ENCODE measurements around the gene MTX1. TPM values are rescaled to one million over a fixed set of nuclear protein-coding genes. Genes with fewer than 3 reads are reported as not detected.
"Not testable (repeated sequence)": the region's sequence is repeated elsewhere in the genome, so short reads cannot be mapped to it uniquely, and the experiment has no call there.

The MTX1 gene
- 19.7 TPM for total RNA-seq
- polyA plus RNA-seq (ENCODE audit: insufficient read depth in 1 of 8, insufficient read length in 8 of 8, low replicate concordance in 1 of 8), result 10 to 100 TPM; 19.6 to 24.5 (median 21.8) TPM
- long read RNA-seq, donor 1, result 0 reads
- long read RNA-seq, donor 2, result 0 reads
- long read RNA-seq, donor 3, transcript MTX1-202 (8 exons, 1,632 nt), result major isoform, 10 of 11 reads
- long read RNA-seq, donor 3, partial matches to known transcripts, result 0 of 11 reads
- long read RNA-seq, donor 3, other reads (novel, unspliced or antisense), result 0 of 11 reads
- long read RNA-seq, donor 4, partial matches to known transcripts, result 0 of 5 reads
- long read RNA-seq, donor 4, other reads (novel, unspliced or antisense), result 0 of 5 reads
- long read RNA-seq, donor 5, transcript MTX1-202 (8 exons, 1,632 nt), result major isoform, 20 of 21 reads
- long read RNA-seq, donor 5, partial matches to known transcripts, result 0 of 21 reads
- long read RNA-seq, donor 5, other reads (novel, unspliced or antisense), result 0 of 21 reads
- long read RNA-seq, donor 6, transcript MTX1-202 (8 exons, 1,632 nt), result major isoform, 14 of 21 reads
- long read RNA-seq, donor 6, partial matches to known transcripts, result 7 of 21 reads
- long read RNA-seq, donor 6, other reads (novel, unspliced or antisense), result 0 of 21 reads
- long read RNA-seq, donor 7, transcript MTX1-202 (8 exons, 1,632 nt), result major isoform, 10 of 10 reads
- long read RNA-seq, donor 7, partial matches to known transcripts, result 0 of 10 reads
- long read RNA-seq, donor 7, other reads (novel, unspliced or antisense), result 0 of 10 reads
- long read RNA-seq, donor 8, partial matches to known transcripts, result 0 of 4 reads
- long read RNA-seq, donor 8, other reads (novel, unspliced or antisense), result 0 of 4 reads
- long read RNA-seq, donor 9, transcript MTX1-202 (8 exons, 1,632 nt), result major isoform, 9 of 9 reads
- long read RNA-seq, donor 9, partial matches to known transcripts, result 0 of 9 reads
- long read RNA-seq, donor 9, other reads (novel, unspliced or antisense), result 0 of 9 reads
- long read RNA-seq, donor 10, transcript MTX1-202 (8 exons, 1,632 nt), result major isoform, 7 of 7 reads
- long read RNA-seq, donor 10, partial matches to known transcripts, result 0 of 7 reads
- long read RNA-seq, donor 10, other reads (novel, unspliced or antisense), result 0 of 7 reads
- long read RNA-seq, donor 11, transcript MTX1-202 (8 exons, 1,632 nt), result major isoform, 5 of 5 reads
- long read RNA-seq, donor 11, partial matches to known transcripts, result 0 of 5 reads
- long read RNA-seq, donor 11, other reads (novel, unspliced or antisense), result 0 of 5 reads

- peak within 1 kb of the TSS; percentile 100 for H3K27ac ChIP-seq (ENCODE audit: low read length)
- 0% methylated on average over 64 of the region's 64 CpGs for WGBS (ENCODE audit: insufficient coverage)
- peaks cover 31% of the 10 kb centered on the region for H3K4me1 ChIP-seq (ENCODE audit: control insufficient read depth, insufficient read depth, low read length)
- H3K4me3 ChIP-seq (ENCODE audit: low read length), result peak within 1 kb of the TSS; percentile 88
- no peaks in the 10 kb centered on the region for H3K27me3 ChIP-seq (ENCODE audit: control insufficient read depth, insufficient read depth, low read length)
- peak; percentile 98 for DNase-seq
- peaks cover 23% of the 10 kb centered on the region for H3K36me3 ChIP-seq (ENCODE audit: control insufficient read depth, insufficient read depth, low read length)
- H3K9me3 ChIP-seq (replicated peaks; ENCODE audit: control insufficient read depth, low read depth, low read length), result no peaks in the 10 kb centered on the region
These were observed at the start of gene MTX1 for GRCh38 chr1:155208541-155209311. TSS of gene MTX1 (plus strand) at chr1:155208695. CDS start at chr1:155208805, 110 bp downstream.

GRCh38 chr1:155158991-155159390 lies 49.5 kb upstream of the MTX1 start:
- Histone ChIP-seq H3K36me3 (ENCODE audit: control insufficient read depth, insufficient read depth, low read length) (no peaks in the 10 kb centered on the region), H3K27me3 (ENCODE audit: control insufficient read depth, insufficient read depth, low read length) (no peaks in the 10 kb centered on the region), H3K4me1 (ENCODE audit: control insufficient read depth, insufficient read depth, low read length) (no peaks in the 10 kb centered on the region), H3K27ac (ENCODE audit: low read length) (no peak overlapping the region), H3K4me3 (ENCODE audit: low read length) (no peak overlapping the region), H3K9me3 (replicated peaks; ENCODE audit: control insufficient read depth, low read depth, low read length) (no peaks in the 10 kb centered on the region)
- DNase-seq, result no peak
- WGBS (ENCODE audit: insufficient coverage), result 75% methylated on average over 1 of the region's 1 CpG

DNA sequence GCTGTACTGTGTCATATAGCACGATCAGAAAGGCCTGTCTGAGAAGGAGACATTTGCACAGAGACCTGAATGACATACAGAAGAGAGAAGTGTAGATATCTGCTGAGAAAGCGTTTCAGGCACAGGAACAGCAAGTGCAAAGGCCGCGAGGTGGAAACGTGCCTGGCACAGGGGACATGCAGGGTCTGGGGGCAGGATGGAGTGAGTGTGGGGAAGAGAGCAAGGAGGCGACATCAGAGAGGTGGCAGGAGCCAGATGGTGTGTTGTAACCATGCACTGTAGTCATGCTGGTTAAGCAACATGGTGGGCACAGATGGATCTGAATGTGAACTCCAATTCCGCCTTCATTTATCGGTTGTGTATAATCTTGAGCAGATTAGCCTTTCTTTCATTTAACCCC lies 48.4 kb upstream of the MTX1 start:
- Histone ChIP-seq H3K27me3 (ENCODE audit: control insufficient read depth, insufficient read depth, low read length) (no peaks in the 10 kb centered on the region), H3K4me3 (ENCODE audit: low read length) (no peak overlapping the region), H3K9me3 (replicated peaks; ENCODE audit: control insufficient read depth, low read depth, low read length) (no peaks in the 10 kb centered on the region), H3K36me3 (ENCODE audit: control insufficient read depth, insufficient read depth, low read length) (no peaks in the 10 kb centered on the region), H3K27ac (ENCODE audit: low read length) (no peak overlapping the region), H3K4me1 (ENCODE audit: control insufficient read depth, insufficient read depth, low read length) (no peaks in the 10 kb centered on the region)
- 67% methylated on average over 6 of the region's 8 CpGs for WGBS (ENCODE audit: insufficient coverage)
- no peak for DNase-seq

- H3K4me1 ChIP-seq (ENCODE audit: control insufficient read depth, insufficient read depth, low read length), result peaks cover 18% of the 10 kb centered on the region
- not testable (repeated sequence) for H3K4me3 ChIP-seq (ENCODE audit: low read length); H3K9me3 ChIP-seq (replicated peaks; ENCODE audit: control insufficient read depth, low read depth, low read length); H3K36me3 ChIP-seq (ENCODE audit: control insufficient read depth, insufficient read depth, low read length); DNase-seq; H3K27ac ChIP-seq (ENCODE audit: low read length); H3K27me3 ChIP-seq (ENCODE audit: control insufficient read depth, insufficient read depth, low read length)
- 90% methylated on average over 3 of the region's 6 CpGs for WGBS (ENCODE audit: insufficient coverage)
These were observed 45.9 kb upstream of the MTX1 start for GRCh38 chr1:155162631-155163030.

GRCh38 chr1:155163785-155164184 lies 44.7 kb upstream of the MTX1 start:
- not testable (repeated sequence) for DNase-seq; H3K27ac ChIP-seq (ENCODE audit: low read length); H3K4me3 ChIP-seq (ENCODE audit: low read length); H3K27me3 ChIP-seq (ENCODE audit: control insufficient read depth, insufficient read depth, low read length); H3K36me3 ChIP-seq (ENCODE audit: control insufficient read depth, insufficient read depth, low read length); H3K9me3 ChIP-seq (replicated peaks; ENCODE audit: control insufficient read depth, low read depth, low read length)
- H3K4me1 ChIP-seq (ENCODE audit: control insufficient read depth, insufficient read depth, low read length), result peaks cover 23% of the 10 kb centered on the region
- no CpG with 5 or more reads among the region's 4 CpGs for WGBS (ENCODE audit: insufficient coverage)

GRCh38 chr1:155164625-155165024 lies 43.9 kb upstream of the MTX1 start:
- H3K27ac ChIP-seq (ENCODE audit: low read length); H3K9me3 ChIP-seq (replicated peaks; ENCODE audit: control insufficient read depth, low read depth, low read length); H3K27me3 ChIP-seq (ENCODE audit: control insufficient read depth, insufficient read depth, low read length); H3K4me3 ChIP-seq (ENCODE audit: low read length); DNase-seq: not testable (repeated sequence)
- 93% methylated on average over 3 of the region's 11 CpGs for WGBS (ENCODE audit: insufficient coverage)
- Histone ChIP-seq H3K36me3 (ENCODE audit: control insufficient read depth, insufficient read depth, low read length) (peaks cover 11% of the 10 kb centered on the region), H3K4me1 (ENCODE audit: control insufficient read depth, insufficient read depth, low read length) (peaks cover 23% of the 10 kb centered on the region)

GRCh38 chr1:155166051-155166470 lies 42.4 kb upstream of the MTX1 start:
- no peaks in the 10 kb centered on the region for H3K9me3 ChIP-seq (replicated peaks; ENCODE audit: control insufficient read depth, low read depth, low read length)
- DNase-seq, result peak; percentile 40
- H3K27me3 ChIP-seq (ENCODE audit: control insufficient read depth, insufficient read depth, low read length), result no peaks in the 10 kb centered on the region
- peaks cover 24% of the 10 kb centered on the region for H3K36me3 ChIP-seq (ENCODE audit: control insufficient read depth, insufficient read depth, low read length)
- no peak overlapping the region for H3K4me3 ChIP-seq (ENCODE audit: low read length)
- WGBS (ENCODE audit: insufficient coverage), result 20% methylated on average over 7 of the region's 8 CpGs
- H3K27ac ChIP-seq (ENCODE audit: low read length), result peak overlapping the region; percentile 69
- H3K4me1 ChIP-seq (ENCODE audit: control insufficient read depth, insufficient read depth, low read length), result peaks cover 23% of the 10 kb centered on the region

DNA sequence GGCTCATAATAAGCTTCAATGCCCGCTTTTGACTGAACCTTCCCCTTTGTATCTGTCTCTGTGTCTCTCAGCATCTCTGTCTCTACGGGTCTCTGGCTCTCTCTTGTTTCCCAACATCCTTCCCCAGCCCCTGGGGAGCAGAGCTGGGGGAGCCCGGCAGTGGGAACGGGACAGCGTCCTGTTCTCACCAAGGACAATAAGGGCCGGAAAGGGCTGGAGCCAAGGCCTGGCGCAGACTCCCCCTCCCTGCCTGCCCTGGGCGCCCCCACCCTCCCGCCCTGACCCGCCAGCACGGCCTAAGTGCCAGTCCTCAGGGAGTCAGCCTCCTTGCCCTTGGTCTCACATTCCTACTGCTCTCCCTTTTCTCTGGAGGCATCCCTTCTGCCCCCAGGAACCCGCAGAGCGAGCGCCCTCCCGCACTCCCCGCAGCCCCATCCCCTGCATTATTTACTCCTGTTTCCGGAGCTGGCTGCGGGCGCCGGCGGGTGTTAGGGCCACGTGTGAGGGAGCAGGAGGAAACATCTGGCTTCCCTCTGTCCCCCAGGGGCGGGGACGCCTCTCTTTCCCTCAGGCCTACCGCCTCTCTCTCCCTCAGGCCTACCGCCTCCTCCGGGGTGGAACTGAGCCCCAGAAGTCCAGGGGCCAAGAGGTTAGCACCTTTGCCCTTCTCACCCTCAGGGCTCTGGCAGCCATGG lies 41.9 kb upstream of the MTX1 start:
- H3K9me3 ChIP-seq (replicated peaks; ENCODE audit: control insufficient read depth, low read depth, low read length), result no peaks in the 10 kb centered on the region
- H3K4me3 ChIP-seq (ENCODE audit: low read length), result no peak overlapping the region
- peaks cover 23% of the 10 kb centered on the region for H3K4me1 ChIP-seq (ENCODE audit: control insufficient read depth, insufficient read depth, low read length)
- peak; percentile 83 for DNase-seq
- H3K36me3 ChIP-seq (ENCODE audit: control insufficient read depth, insufficient read depth, low read length), result peaks cover 28% of the 10 kb centered on the region
- H3K27me3 ChIP-seq (ENCODE audit: control insufficient read depth, insufficient read depth, low read length), result no peaks in the 10 kb centered on the region
- WGBS (ENCODE audit: insufficient coverage), result 4% methylated on average over 14 of the region's 27 CpGs
- peak overlapping the region; percentile 69 for H3K27ac ChIP-seq (ENCODE audit: low read length)
